NCI-H1048 (cell line): ENCODE data around the gene LOXHD1.

Source experiments
- DNase-seq: peaks from one replicate; lab custom pipeline; 2025; lab: John Stamatoyannopoulos, UW

Gene LOXHD1

GRCh38 chr18:46541626-46542189 lies 115.3 kb downstream of the LOXHD1 start:
- DNase-seq: no peak

GRCh38 chr18:46538376-46538775 lies 118.6 kb downstream of the LOXHD1 start:
- no peak for DNase-seq

- no peak for DNase-seq
Measured at GRCh38 chr18:46536215-46536874, 120.7 kb downstream of the LOXHD1 start.

GRCh38 chr18:46531482-46531881 lies 125.5 kb downstream of the LOXHD1 start:
- no peak for DNase-seq

GRCh38 chr18:46528037-46528436 lies 129.0 kb downstream of the LOXHD1 start:
- DNase-seq: no peak

- DNase-seq: no peak
Measured at GRCh38 chr18:46519870-46520269, 137.2 kb downstream of the LOXHD1 start.

- DNase-seq: no peak
Measured at GRCh38 chr18:46518438-46518837, 138.6 kb downstream of the LOXHD1 start.

- no peak for DNase-seq
Measured at GRCh38 chr18:46516555-46516954, 140.5 kb downstream of the LOXHD1 start.

- no peak for DNase-seq
Measured at GRCh38 chr18:46510386-46510785, 146.6 kb downstream of the LOXHD1 start.

GRCh38 chr18:46509530-46509929 lies 147.5 kb downstream of the LOXHD1 start:
- no peak for DNase-seq

GRCh38 chr18:46506974-46507586 lies 149.9 kb downstream of the LOXHD1 start:
- no peak for DNase-seq

- DNase-seq: no peak
Measured at GRCh38 chr18:46502444-46502843, 154.6 kb downstream of the LOXHD1 start.

GRCh38 chr18:46497129-46497528 lies 159.9 kb downstream of the LOXHD1 start:
- DNase-seq: no peak

- DNase-seq: no peak
Measured at GRCh38 chr18:46488471-46489213, 168.4 kb downstream of the LOXHD1 start.

GRCh38 chr18:46485675-46486194 lies 171.3 kb downstream of the LOXHD1 start:
- DNase-seq: no peak

GRCh38 chr18:46484971-46485370 lies 172.0 kb downstream of the LOXHD1 start:
- DNase-seq: no peak

- no peak for DNase-seq
Measured at GRCh38 chr18:46482831-46483230, 174.2 kb downstream of the LOXHD1 start.

GRCh38 chr18:46481847-46482245 lies 175.2 kb downstream of the LOXHD1 start:
- DNase-seq: no peak

- DNase-seq: no peak
Measured at GRCh38 chr18:46481048-46481846, 175.8 kb downstream of the LOXHD1 start.

GRCh38 chr18:46480226-46480625 lies 176.8 kb downstream of the LOXHD1 start:
- DNase-seq: no peak

GRCh38 chr18:46478796-46479195 lies 178.2 kb downstream of the LOXHD1 start:
- DNase-seq: no peak
